Sigmoid colon (tissue), 7 donors: ENCODE results near the gene SYNE4. TPM values are rescaled to one million over a fixed set of nuclear protein-coding genes. Genes with fewer than 3 reads are reported as not detected.
A peak's percentile ranks its signal among the peaks of the same experiment; 100 is the strongest.

Experiments
- DNase-seq: peaks from one replicate; pipeline ENCODE4 v3.0.0-alpha.2; 2019
- H3K27ac ChIP-seq, 4 donors: fragments of 200-600 bp; sonication (generic); one replicate each; pipeline ENCODE4 v1.5.1; 2016 to 2019; ENCODE audit warnings: mild to moderate bottlenecking in 1 of 4
- H3K27me3 ChIP-seq, 3 donors: fragments of 200-600 bp; sonication (generic); one replicate each; pipeline ENCODE4 v1.5.1; 2019; ENCODE audit warnings: mild to moderate bottlenecking in 1 of 3
- H3K36me3 ChIP-seq, 4 donors: fragments of 200-600 bp; sonication (generic); one replicate each; pipeline ENCODE4 v1.5.1; 2016 to 2019
- H3K4me1 ChIP-seq, 4 donors: fragments of 200-600 bp; sonication (generic); one replicate each; pipeline ENCODE4 v1.5.1; 2017 to 2019
- H3K4me3 ChIP-seq, 4 donors: fragments of 200-600 bp; sonication (generic); one replicate each; pipeline ENCODE4 v1.5.1; 2017 to 2019; ENCODE audit warnings: mild to moderate bottlenecking in 2 of 4, moderate library complexity in 1 of 4
- H3K9me3 ChIP-seq, 4 donors: fragments of 200-600 bp in 3 of 4; sonication (generic) in 3 of 4; one replicate each; pipeline versions ENCODE4 v1.5.1 to v1.6.1; 2013 to 2019
- CTCF ChIP-seq, 4 experiments: fragments of 450-650 bp in 3 of 4; fragments of 200-600 bp in 1 of 4; IDR thresholded peaks; one replicate each; pipeline ENCODE4 v1.5.1; 2016 to 2019; ENCODE audit warnings: antibody characterized with exemption in 4 of 4, mild to moderate bottlenecking in 3 of 4, moderate library complexity in 2 of 4
- EP300 ChIP-seq, 4 donors: sonication (generic); formaldehyde crosslinking; IDR thresholded peaks; one replicate each; pipeline ENCODE4 v1.6.1; 2017; ENCODE audit warnings: antibody characterized with exemption in 4 of 4
- POLR2A ChIP-seq, 2 donors: fragments of 450-650 bp; IDR thresholded peaks; one replicate each; pipeline ENCODE4 v1.6.1; 2016; ENCODE audit warnings: antibody characterized with exemption in 2 of 2, mild to moderate bottlenecking in 2 of 2, moderate library complexity in 2 of 2
- POLR2AphosphoS5 ChIP-seq, 4 donors: sonication (generic); formaldehyde crosslinking; IDR thresholded peaks; one replicate each; pipeline ENCODE4 v1.6.1; 2017; ENCODE audit warnings: antibody characterized with exemption in 4 of 4
- WGBS, 2 donors: extraction: QIAGEN DNeasy Blood & Tissue Kit; methylation state at CpG; one replicate each; pipeline ENCODE4 v1.1.7; 2013; 5-methylcytosine and 5-hydroxymethylcytosine counted together
- intact Hi-C: fragments of 100-400 bp; cut with DNase I; formaldehyde crosslinking; loops from one replicate; pipeline ENCODE4 v1.15.1; 2023
- polyA plus RNA-seq, 3 donors: library from polyadenylated mRNA; stranded (reverse); fragments of 200-250 nt; gene quantifications; one replicate each; pipeline ENCODE4 v1.2.3, GENCODE V29; 2013
- total RNA-seq, 4 donors: library from RNA; depleted of rRNA; stranded (reverse); fragments of >200 nt; gene quantifications; one replicate each; pipeline ENCODE4 v1.1.0, GENCODE V29; 2016
- donor health status: healthy with polysubstance abuse.
- donor health status: Bipolar disorder and iron deficiency.
- donor health status: healthy.

The SYNE4 gene
- total and polyA plus RNA-seq, 7 donors = 0.28 to 7.8 (median 0.82) TPM

- WGBS, 2 donors = 92 to 95% methylated on average over 4 of the region's 4 CpGs
- peak overlapping the region; percentile 90 to 95 (median 93) for H3K27ac ChIP-seq
- no peak for TF ChIP-seq POLR2A (IDR thresholded peaks at IDR 0.05)
- peak in 1 of 4 experiments; percentile 6 for TF ChIP-seq CTCF (IDR thresholded peaks at IDR 0.05)
- H3K36me3 ChIP-seq = no peaks in the 10 kb centered on the region
- H3K4me3 ChIP-seq = no peak overlapping the region
- no peaks in the 10 kb centered on the region for H3K9me3 ChIP-seq
- H3K4me1 ChIP-seq = peaks cover 0 to 29% (median 24%) of the 10 kb centered on the region in 4 donors
- no peaks in the 10 kb centered on the region for H3K27me3 ChIP-seq
- DNase-seq = no peak
- intact Hi-C loops = loop anchor here (5.0 to 10.0 kb wide), 2 partner anchors 39 to 297 kb away; partner anchors contain the start of genes ALKBH6, HSPB6 and PROSER3
Observed at GRCh38 chr19:36051637-36052036, 43.0 kb upstream of the SYNE4 start.

GRCh38 chr19:36051236-36051635 is 42.6 kb upstream of the SYNE4 start:
- no peak overlapping the region for H3K4me3 ChIP-seq
- 62 to 67% methylated on average over 3 of the region's 3 CpGs for WGBS, 2 donors
- H3K27me3 ChIP-seq = no peaks in the 10 kb centered on the region
- TF ChIP-seq CTCF (IDR thresholded peaks at IDR 0.05) (peak in 2 of 4 experiments; percentile 13 to 35), POLR2AphosphoS5 (IDR thresholded peaks at IDR 0.05) (no peak), POLR2A (IDR thresholded peaks at IDR 0.05) (no peak)
- H3K27ac ChIP-seq = peak overlapping the region in 3 of 4 donors; percentile 90 to 94 (median 92)
- peaks cover 0 to 33% (median 28%) of the 10 kb centered on the region in 4 donors for H3K4me1 ChIP-seq
- H3K36me3 ChIP-seq = no peaks in the 10 kb centered on the region
- H3K9me3 ChIP-seq = no peaks in the 10 kb centered on the region
- DNase-seq = no peak
- intact Hi-C loops = loop anchor here (5.0 to 10.0 kb wide), 2 partner anchors 39 to 296 kb away; partner anchors contain the start of genes ALKBH6, HSPB6 and PROSER3

- intact Hi-C loops = no loop called here
- H3K36me3 ChIP-seq = no peaks in the 10 kb centered on the region
- 91 to 93% methylated on average over 4 of the region's 4 CpGs for WGBS, 2 donors
- no peak overlapping the region for H3K4me3 ChIP-seq
- H3K27me3 ChIP-seq = no peaks in the 10 kb centered on the region
- TF ChIP-seq POLR2AphosphoS5 (IDR thresholded peaks at IDR 0.05) = no peak
- no peak for TF ChIP-seq POLR2A (IDR thresholded peaks at IDR 0.05)
- no peak for TF ChIP-seq CTCF (IDR thresholded peaks at IDR 0.05)
- TF ChIP-seq EP300 (IDR thresholded peaks at IDR 0.05) = no peak
- H3K4me1 ChIP-seq = peaks cover 0 to 45% (median 36%) of the 10 kb centered on the region in 4 donors
- no peak for DNase-seq
- H3K27ac ChIP-seq = no peak overlapping the region
- H3K9me3 ChIP-seq = no peaks in the 10 kb centered on the region
Observed at GRCh38 chr19:36049080-36049698, 40.6 kb upstream of the SYNE4 start.

GRCh38 chr19:36047835-36048234 is 39.2 kb upstream of the SYNE4 start:
- TF ChIP-seq POLR2AphosphoS5 (IDR thresholded peaks at IDR 0.05) = no peak
- TF ChIP-seq POLR2A (IDR thresholded peaks at IDR 0.05) = no peak
- no peak for TF ChIP-seq EP300 (IDR thresholded peaks at IDR 0.05)
- no peaks in the 10 kb centered on the region for H3K9me3 ChIP-seq
- no peak for DNase-seq
- H3K27me3 ChIP-seq = no peaks in the 10 kb centered on the region
- no peaks in the 10 kb centered on the region for H3K36me3 ChIP-seq
- intact Hi-C loops = no loop called here
- H3K27ac ChIP-seq = peak overlapping the region; percentile 58 to 76 (median 73)
- peaks cover 0 to 53% (median 47%) of the 10 kb centered on the region in 4 donors for H3K4me1 ChIP-seq
- no peak overlapping the region for H3K4me3 ChIP-seq

GRCh38 chr19:36046443-36047050 is 37.9 kb upstream of the SYNE4 start:
- WGBS, 2 donors = 90 to 92% methylated on average over 5 of the region's 5 CpGs
- Histone ChIP-seq H3K4me1 (peaks cover 0 to 60% (median 55%) of the 10 kb centered on the region in 4 donors), H3K36me3 (no peaks in the 10 kb centered on the region), H3K27me3 (no peaks in the 10 kb centered on the region), H3K4me3 (no peak overlapping the region), H3K27ac (peak overlapping the region; percentile 58 to 76 (median 73)), H3K9me3 (no peaks in the 10 kb centered on the region)
- intact Hi-C loops = no loop called here
- TF ChIP-seq POLR2AphosphoS5 (IDR thresholded peaks at IDR 0.05) = peak in 2 of 4 donors; percentile 18 to 24
- TF ChIP-seq POLR2A (IDR thresholded peaks at IDR 0.05) = no peak
- TF ChIP-seq EP300 (IDR thresholded peaks at IDR 0.05) = peak in 1 of 4 donors; percentile 4
- peak; percentile 83 for DNase-seq
